Astrocyte of the cerebellum (primary cell): Measurements from ENCODE around the gene USP54.

Source experiments
- DNase-seq: peaks from one replicate; pipeline ENCODE4 v3.0.0-alpha.2; 2011; ENCODE audit warnings: low read depth
- H3K4me3 ChIP-seq: 2 replicates; pipeline ENCODE4 v1.5.1; 2011; ENCODE audit warnings: mild to moderate bottlenecking, low read depth, low read length, moderate library complexity
- in situ Hi-C: cut with HindIII; loops from 2 replicates; pipeline ENCODE4 v1.10.0; 2017; ENCODE audit warnings: low sequenced_read_pairs
- TF ChIP-seq, protein P1 (sequence below): IDR thresholded peaks from 2 replicates; pipeline ENCODE4 v1.5.1; 2012; ENCODE audit warnings: low read length, low read depth, moderate library complexity, mild to moderate bottlenecking; ENCODE audit errors: missing control alignments

The USP54 gene

DNA sequence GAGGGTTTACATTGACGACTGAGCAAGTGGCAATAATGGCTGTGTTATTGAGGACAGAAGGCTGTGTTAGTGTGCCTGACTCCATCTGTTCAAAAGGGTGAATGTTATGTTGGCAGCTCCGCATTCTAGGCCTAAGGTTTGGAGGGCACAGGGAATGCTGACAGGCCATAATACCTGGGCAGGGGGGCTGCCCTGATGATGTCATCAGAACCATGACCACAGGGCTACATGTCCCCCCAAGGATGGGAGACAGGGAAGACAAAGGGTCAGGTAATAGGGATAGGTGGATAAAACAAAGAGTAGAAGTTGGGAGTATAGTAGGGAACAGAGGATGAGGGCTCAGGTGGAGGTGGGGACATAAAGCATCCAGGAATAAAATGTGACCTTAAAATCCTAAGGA, 93.5 kb downstream of the USP54 start:
- in situ Hi-C loops = no loop called here
- TF ChIP-seq, protein P1, sequence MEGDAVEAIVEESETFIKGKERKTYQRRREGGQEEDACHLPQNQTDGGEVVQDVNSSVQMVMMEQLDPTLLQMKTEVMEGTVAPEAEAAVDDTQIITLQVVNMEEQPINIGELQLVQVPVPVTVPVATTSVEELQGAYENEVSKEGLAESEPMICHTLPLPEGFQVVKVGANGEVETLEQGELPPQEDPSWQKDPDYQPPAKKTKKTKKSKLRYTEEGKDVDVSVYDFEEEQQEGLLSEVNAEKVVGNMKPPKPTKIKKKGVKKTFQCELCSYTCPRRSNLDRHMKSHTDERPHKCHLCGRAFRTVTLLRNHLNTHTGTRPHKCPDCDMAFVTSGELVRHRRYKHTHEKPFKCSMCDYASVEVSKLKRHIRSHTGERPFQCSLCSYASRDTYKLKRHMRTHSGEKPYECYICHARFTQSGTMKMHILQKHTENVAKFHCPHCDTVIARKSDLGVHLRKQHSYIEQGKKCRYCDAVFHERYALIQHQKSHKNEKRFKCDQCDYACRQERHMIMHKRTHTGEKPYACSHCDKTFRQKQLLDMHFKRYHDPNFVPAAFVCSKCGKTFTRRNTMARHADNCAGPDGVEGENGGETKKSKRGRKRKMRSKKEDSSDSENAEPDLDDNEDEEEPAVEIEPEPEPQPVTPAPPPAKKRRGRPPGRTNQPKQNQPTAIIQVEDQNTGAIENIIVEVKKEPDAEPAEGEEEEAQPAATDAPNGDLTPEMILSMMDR = no peak
- no peak overlapping the region for H3K4me3 ChIP-seq
- no peak for DNase-seq

DNA sequence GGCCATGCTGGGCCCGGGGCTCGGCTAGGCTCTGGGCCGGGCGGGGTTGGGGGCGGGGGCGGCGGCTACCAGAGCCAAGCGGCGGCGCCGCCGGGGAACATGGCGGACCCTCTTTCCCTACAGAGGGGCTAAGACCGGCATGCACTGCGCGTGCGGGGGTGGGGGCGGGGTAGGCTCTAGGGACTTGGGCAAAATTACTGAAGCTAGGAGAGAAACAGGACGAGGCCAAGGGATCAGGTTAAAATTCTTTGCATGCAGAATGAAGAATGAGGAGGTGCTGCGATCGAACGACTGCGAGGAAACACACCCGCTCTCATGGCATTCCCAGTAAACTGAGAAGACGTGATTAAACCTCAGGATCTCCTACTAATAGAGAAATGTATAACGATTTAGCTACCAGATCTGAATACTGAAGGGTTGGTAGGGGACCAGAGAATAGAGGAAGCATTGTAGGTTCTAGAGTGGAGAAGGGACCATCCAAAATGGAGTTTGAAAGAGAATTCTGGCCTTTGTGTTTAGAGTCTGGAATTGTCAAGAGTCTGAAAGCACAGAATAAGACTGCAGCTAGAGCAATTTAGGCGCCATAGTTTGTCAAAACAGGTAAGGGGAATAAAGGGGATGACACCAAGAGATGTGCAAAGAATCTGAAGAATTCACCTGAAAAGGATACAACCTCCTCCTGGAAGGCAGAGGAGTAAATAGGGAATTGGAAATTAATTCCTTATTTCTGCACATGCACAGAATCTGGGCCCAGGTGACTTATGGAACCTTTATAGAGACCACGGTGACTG, 95.1 kb downstream of the USP54 start, which contains the start of gene PPP3CB:
PPP3CB (minus strand) TSS at position 141 of the 791 bp plus-strand sequence; CDS start at position 6, 135 bp downstream.
- peak; percentile 96 for DNase-seq
- in situ Hi-C loops = no loop called here
- peak within 1 kb of the TSS; percentile 74 for H3K4me3 ChIP-seq
- TF ChIP-seq, protein P1 = no peak

DNA sequence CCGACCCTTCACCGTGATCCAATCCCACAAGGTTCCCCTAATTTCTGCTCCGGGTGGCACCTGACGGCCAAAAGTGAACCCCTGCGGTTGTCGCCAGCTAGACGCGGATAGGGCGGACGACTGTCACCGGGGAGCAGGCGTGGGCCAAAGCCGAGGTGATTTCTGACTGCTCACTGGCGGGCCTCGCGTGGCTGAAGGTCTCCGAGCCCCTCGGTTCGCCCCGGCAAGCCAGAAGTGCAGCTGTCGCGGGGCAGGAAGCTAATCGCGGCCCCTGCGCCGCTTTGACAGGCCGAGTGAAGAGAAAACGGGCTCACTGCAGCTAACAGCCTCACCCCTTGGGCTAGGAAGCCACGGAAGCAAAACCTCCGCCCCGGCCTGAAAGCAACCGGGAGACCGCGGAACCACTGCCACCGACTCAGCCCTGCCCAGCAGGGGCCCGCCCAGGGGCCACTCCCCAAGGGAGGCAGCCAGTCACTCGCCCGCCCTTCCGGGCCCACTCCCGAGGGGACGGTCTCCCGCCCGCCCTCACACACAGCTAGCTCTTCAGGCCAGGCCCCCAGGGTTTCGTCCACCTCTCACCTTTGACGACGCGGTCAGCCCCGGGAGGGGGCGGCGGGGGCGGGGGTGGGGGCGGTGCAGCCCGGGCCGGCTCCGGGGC, 95.8 kb downstream of the USP54 start:
- DNase-seq = peak; percentile 24
- H3K4me3 ChIP-seq = peak overlapping the region; percentile 74
- in situ Hi-C loops = no loop called here
- TF ChIP-seq, protein P1 = no peak

DNA sequence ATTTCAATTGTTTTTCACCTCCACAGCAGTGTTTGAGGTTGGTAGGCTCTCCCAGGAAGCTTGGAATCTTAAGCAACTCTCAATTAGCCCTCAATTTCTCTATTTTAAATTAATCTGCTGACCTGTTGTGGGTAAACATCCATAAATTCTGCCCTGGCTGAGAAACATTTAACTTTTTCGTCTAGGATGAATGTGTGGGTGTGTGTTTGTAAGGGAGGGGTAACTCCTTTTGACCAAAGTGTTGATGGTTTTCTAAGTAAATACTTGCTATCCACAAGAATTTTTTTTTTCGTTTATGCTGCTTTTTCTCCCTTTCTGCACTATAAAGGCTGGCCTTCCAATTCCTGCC, 96.3 kb downstream of the USP54 start:
- in situ Hi-C loops = no loop called here

DNA sequence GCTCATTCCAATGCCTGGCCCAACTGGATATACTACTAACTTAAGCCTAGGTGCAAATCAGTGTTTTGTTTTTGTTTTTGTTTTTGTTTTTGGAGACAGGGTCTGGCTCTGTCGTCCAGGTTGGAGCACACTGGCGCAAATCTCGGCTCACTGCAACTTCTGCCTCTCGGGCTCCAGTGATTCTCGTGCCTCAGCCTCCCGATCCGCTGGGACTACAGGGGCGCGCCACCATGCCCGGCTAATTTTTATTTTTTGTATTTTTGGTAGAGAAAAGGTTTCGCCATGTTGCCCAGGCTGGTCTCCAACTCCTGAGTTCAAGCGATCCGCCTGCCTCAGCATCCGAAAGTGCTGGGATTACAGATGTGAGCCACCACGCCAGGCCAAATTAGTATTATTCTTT, 96.9 kb downstream of the USP54 start:
- in situ Hi-C loops = no loop called here
- TF ChIP-seq, protein P1 = no peak
- DNase-seq = no peak
- peak overlapping the region; percentile 74 for H3K4me3 ChIP-seq

More for the DNA sequence above, 96.3 kb downstream of the USP54 start:
- TF ChIP-seq, protein P1 = no peak
- H3K4me3 ChIP-seq = peak overlapping the region; percentile 74
- no peak for DNase-seq

DNA sequence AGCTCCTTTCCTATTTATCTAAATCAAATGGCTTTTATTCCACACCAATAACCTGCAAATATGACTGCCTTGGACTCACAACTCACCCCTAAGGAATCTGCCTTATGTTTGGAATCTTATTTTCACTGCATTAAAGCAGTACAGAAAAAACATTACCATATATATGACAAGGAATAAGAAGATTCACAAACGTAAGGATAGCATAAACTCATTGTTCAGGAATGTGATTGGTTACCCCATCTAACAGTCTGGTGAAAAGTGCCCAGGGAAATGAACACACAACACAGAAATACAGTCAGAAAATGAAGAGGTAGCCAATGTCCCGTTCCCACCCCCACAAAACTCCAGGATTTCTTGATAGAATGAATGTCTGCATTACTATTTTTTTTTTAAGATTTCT, 97.4 kb downstream of the USP54 start:
- TF ChIP-seq, protein P1 = no peak
- no peak for DNase-seq
- in situ Hi-C loops = no loop called here
- peak overlapping the region; percentile 74 for H3K4me3 ChIP-seq
